ENCODE measurements around the gene CD22. TPM values are rescaled to one million over a fixed set of nuclear protein-coding genes. Genes with fewer than 3 reads are reported as not detected.

CD22 gene
- total RNA-seq, 1 experiment from 2014 or later, result not detected

DNA sequence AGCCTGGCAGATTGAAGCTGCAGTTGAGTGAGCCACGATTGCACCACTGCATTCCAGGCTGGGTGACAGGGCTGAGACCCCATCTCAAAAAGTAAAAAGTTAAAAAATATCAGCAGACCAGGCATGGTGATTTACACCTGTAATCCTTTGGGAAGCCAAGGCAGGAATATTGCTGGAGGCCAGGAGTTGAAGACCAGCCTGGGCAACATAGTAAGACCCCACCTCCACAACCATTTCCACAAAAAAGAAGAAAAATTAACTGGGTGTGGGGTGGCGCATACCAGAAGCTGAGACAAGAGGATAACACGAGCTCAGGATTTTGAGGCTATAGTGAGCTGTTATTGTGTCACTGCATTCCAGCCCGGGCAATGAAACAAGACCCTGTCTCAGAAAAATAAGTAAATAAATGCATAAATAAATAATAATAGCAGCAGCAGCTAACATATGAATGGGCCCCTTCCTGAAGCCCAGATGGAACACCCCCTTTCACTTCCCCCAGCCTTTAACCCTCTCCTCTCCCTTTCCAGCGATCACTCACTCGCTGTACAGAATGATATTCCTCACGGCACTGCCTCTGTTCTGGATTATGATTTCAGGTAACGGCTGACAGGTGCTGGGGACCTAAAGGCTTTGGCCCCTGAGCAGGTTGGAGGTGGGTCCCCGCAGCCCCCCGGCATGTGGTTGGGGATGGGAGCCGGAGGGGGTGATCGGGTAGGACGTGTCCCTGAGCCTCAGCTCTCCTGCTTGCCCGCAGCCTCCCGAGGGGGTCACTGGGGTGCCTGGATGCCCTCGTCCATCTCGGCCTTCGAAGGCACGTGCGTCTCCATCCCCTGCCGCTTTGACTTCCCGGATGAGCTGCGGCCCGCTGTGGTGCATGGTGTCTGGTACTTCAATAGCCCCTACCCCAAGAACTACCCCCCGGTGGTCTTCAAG, 33.9 kb upstream of the CD22 start:
- Histone ChIP-seq H2BK120ac (ENCODE audit: low read depth, low read length, poor library complexity, severe bottlenecking) (no peak overlapping the region), H4K5ac (ENCODE audit: insufficient read length, low read depth, low read length) (no peak overlapping the region), H3K9me3 (ENCODE audit: control insufficient read depth, low read depth, low read length) (no peaks in the 10 kb centered on the region), H4K91ac (ENCODE audit: insufficient read length, low read depth, low read length) (no peak overlapping the region), H3T11ph (ENCODE audit: low read length) (no peak overlapping the region), H3K79me2 (ENCODE audit: insufficient read depth, low read length) (no peaks in the 10 kb centered on the region), H4K20me1 (ENCODE audit: control insufficient read depth, insufficient read depth, insufficient read length) (no peaks in the 10 kb centered on the region), H3K4ac (ENCODE audit: low read depth, low read length) (no peak overlapping the region), H3K18ac (ENCODE audit: insufficient read length, low read depth, low read length) (no peak overlapping the region), H2BK20ac (ENCODE audit: low read depth, low read length, poor library complexity, severe bottlenecking) (no peak overlapping the region), H3K79me1 (ENCODE audit: insufficient read depth, low read depth, low read length, poor library complexity, severe bottlenecking) (no peaks in the 10 kb centered on the region), H3K56ac (ENCODE audit: insufficient read length, low read depth, low read length) (no peak overlapping the region), H2BK15ac (ENCODE audit: low read depth, low read length) (no peak overlapping the region), H3K27ac (ENCODE audit: insufficient read length, low read depth, low read length) (no peak overlapping the region), H3K23ac (ENCODE audit: insufficient read length, low read depth, low read length) (no peak overlapping the region), H3K27me3 (ENCODE audit: insufficient read depth, low read length) (no peaks in the 10 kb centered on the region), H2AFZ (ENCODE audit: low read length) (no peak overlapping the region), H3K14ac (ENCODE audit: insufficient read depth, low read length) (no peak overlapping the region), H2BK12ac (ENCODE audit: insufficient read length, low read depth, low read length) (no peak overlapping the region), H3K4me1 (ENCODE audit: insufficient read depth, low read length) (no peaks in the 10 kb centered on the region), H3K4me2 (ENCODE audit: insufficient read depth, insufficient read length, low read length) (no peak overlapping the region), H3K9ac (ENCODE audit: extremely low read depth, insufficient read length, low read length) (no peak overlapping the region), H2BK5ac (ENCODE audit: insufficient read length, low read length) (no peak overlapping the region), H3K23me2 (ENCODE audit: insufficient read length, low read depth, low read length, poor library complexity, severe bottlenecking) (no peaks in the 10 kb centered on the region), H2AK5ac (ENCODE audit: insufficient read length, low read length) (no peak overlapping the region), H4K8ac (replicated peaks; ENCODE audit: insufficient read length, low read depth, low read length) (no peak overlapping the region)
- Mint-ChIP-seq H3K4me3 (no peak overlapping the region), H3K9me3 (no peaks in the 10 kb centered on the region), H3K27me3 (ENCODE audit: low read depth) (peaks cover 9% of the 10 kb centered on the region), H3K4me1 (peaks cover 17 to 19% of the 10 kb centered on the region in 2 experiments), H3K36me3 (ENCODE audit: insufficient read depth in 1 of 3, low read depth in 3 of 3) (no peaks in the 10 kb centered on the region), H3K27ac (no peak overlapping the region; a peak in 1 of 7 replicates)
- TF ChIP-seq, protein P1, sequence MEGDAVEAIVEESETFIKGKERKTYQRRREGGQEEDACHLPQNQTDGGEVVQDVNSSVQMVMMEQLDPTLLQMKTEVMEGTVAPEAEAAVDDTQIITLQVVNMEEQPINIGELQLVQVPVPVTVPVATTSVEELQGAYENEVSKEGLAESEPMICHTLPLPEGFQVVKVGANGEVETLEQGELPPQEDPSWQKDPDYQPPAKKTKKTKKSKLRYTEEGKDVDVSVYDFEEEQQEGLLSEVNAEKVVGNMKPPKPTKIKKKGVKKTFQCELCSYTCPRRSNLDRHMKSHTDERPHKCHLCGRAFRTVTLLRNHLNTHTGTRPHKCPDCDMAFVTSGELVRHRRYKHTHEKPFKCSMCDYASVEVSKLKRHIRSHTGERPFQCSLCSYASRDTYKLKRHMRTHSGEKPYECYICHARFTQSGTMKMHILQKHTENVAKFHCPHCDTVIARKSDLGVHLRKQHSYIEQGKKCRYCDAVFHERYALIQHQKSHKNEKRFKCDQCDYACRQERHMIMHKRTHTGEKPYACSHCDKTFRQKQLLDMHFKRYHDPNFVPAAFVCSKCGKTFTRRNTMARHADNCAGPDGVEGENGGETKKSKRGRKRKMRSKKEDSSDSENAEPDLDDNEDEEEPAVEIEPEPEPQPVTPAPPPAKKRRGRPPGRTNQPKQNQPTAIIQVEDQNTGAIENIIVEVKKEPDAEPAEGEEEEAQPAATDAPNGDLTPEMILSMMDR (conservative IDR thresholded peaks at IDR 0.05), result no peak
- WGBS (ENCODE audit: extremely low coverage, insufficient read length, low lambda C conversion rate), result no CpG with 5 or more reads among the region's 25 CpGs
- DNase-seq, result no peak

Measured in H9 (cell line).